Right lobe of liver (tissue), 6 donors: ENCODE results near the gene DOHH. TPM values are rescaled to one million over a fixed set of nuclear protein-coding genes. Genes with fewer than 3 reads are reported as not detected.

Source experiments
- ATAC-seq, 4 donors: fragments of 200-7000 bp; cut with Tn5 transposase; one replicate each; pipeline ENCODE4 v1.9.1; 2020; ENCODE audit warnings: mild to moderate bottlenecking in 4 of 4, moderate library complexity in 4 of 4
- DNase-seq, 3 donors: peaks; one replicate each; pipeline ENCODE4 v3.0.0-alpha.2; 2020
- H3K27ac ChIP-seq, 3 donors: fragments of 200-600 bp; one replicate each; pipeline ENCODE4 v1.8.0; 2022
- H3K27me3 ChIP-seq, 2 donors: fragments of 200-600 bp; one replicate each; pipeline ENCODE4 v1.8.0; 2022
- H3K36me3 ChIP-seq, 4 donors: fragments of 200-600 bp; sonication (generic) in 1 of 4; one replicate each; pipeline versions ENCODE4 v1.5.1 to v1.8.0; 2017 to 2022; ENCODE audit warnings: control low read depth in 1 of 4
- H3K4me1 ChIP-seq, 4 donors: fragments of 200-600 bp; sonication (generic) in 1 of 4; one replicate each; pipeline versions ENCODE4 v1.5.1 to v1.8.0; 2017 to 2022; ENCODE audit warnings: control low read depth in 1 of 4
- H3K4me3 ChIP-seq, 3 donors: fragments of 200-600 bp; one replicate each; pipeline ENCODE4 v1.8.0; 2022
- H3K9me3 ChIP-seq, 4 donors: fragments of 200-600 bp; sonication (generic) in 1 of 4; one replicate each; pipeline versions ENCODE4 v1.5.1 to v1.8.0; 2017 to 2022; ENCODE audit warnings: control low read depth in 1 of 4
- POLR2A ChIP-seq: fragments of 450-650 bp; IDR thresholded peaks from one replicate; pipeline ENCODE4 v1.6.1; 2017; ENCODE audit warnings: antibody characterized with exemption, mild to moderate bottlenecking
- WGBS: methylation state at CpG from one replicate; pipeline ENCODE4 v1.1.6; 2018; ENCODE audit warnings: low coverage, low lambda C conversion rate; ENCODE audit not compliant: insufficient coverage; ENCODE audit errors: missing lambda C conversion rate; 5-methylcytosine and 5-hydroxymethylcytosine counted together
- intact Hi-C, 2 donors: fragments of 100-400 bp; cut with DNase I; formaldehyde crosslinking; loops; one replicate each; pipeline versions ENCODE4 v1.11.2 to v1.14.1; 2022
- total RNA-seq, 6 experiments: library from RNA; depleted of rRNA in 2 of 6; stranded (reverse); fragments of >200 nt in 2 of 6; fragmentation: NEBNext Ultra II Directional in 3 of 6; extraction: Animal tissue kit (Norgen Biotek cat#: 25700) in 3 of 6; gene quantifications; one replicate each; pipeline versions ENCODE4 v1.1.0 to v1.2.4, GENCODE V29; 2016 to 2023
- TF ChIP-seq, protein P1 (sequence below), 4 donors: fragments of 200-600 bp in 3 of 4; fragments of 450-650 bp in 1 of 4; IDR thresholded peaks; one replicate each; pipeline versions ENCODE4 v1.5.1 to v1.8.0; 2016 to 2022; ENCODE audit warnings: antibody characterized with exemption in 4 of 4, mild to moderate bottlenecking in 2 of 4
- donor health status: DM: no; HTN: yes; CAD: no.
- donor health status: DM: no; HTN: no; CAD: no.
- donor health status: DM: no; HTN: no; CAD: no.
- donor health status: DM: no; HTN: yes; CAD: no.
- donor health status: DM: no; HTN: yes; CAD: no.

Gene DOHH
- total RNA-seq, 6 experiments from 2014 or later: 3.7 to 16.7 (median 4.9) TPM

DNA sequence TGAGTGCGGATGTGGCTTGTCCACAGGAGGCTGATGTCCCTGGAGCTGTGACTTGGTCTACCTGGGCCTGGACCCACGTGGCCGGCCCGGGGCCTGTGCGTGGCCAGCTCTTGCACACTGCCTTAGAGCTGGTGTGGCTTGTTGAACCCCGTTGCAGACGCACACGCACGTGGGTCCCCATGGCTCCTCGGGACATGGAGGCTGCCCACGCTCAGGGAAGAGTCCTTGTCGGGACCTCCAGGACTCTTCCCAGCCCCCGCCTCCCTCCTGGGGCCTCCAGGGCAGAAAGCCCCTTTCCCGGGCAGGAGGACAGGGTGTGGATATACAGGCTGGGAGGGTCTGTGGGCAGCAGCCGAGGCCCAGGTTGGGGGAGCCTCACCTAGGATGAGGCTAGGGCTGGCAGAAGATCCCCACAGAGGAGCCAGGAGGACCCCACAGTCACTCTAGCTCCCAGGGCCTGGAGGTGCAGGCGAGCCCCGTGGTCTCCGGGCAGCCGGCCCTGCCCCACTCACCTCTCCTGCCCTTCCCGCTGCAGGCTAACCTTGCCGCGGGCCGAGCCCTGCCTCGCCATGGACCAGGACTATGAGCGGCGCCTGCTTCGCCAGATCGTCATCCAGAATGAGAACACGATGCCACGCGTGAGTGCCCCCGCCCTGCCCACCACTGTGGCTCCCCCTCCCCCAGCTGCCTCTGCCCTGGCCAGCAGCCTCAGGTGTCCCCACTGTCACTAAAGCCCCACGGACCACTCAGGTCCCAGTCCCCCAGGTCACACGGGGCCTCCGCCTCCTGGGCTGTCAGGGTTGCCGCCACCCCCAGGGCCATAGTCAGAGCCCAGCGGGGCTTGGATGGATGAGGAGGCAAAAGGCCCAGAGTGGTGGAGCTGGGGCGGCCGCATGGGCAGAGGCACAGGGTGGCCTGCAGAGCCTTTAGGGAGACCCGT lies 22.2 kb upstream of the DOHH start:
- intact Hi-C loops: no loop called here
- Histone ChIP-seq H3K4me1 (peaks cover 0 to 23% (median 5%) of the 10 kb centered on the region in 4 donors), H3K9me3 (no peaks in the 10 kb centered on the region), H3K27me3 (no peaks in the 10 kb centered on the region), H3K27ac (no peak overlapping the region), H3K36me3 (peaks cover 5 to 36% (median 11%) of the 10 kb centered on the region in 4 donors), H3K4me3 (no peak overlapping the region)
- 100% methylated on average over 1 of the region's 40 CpGs for WGBS
- no peak for TF ChIP-seq POLR2A
- TF ChIP-seq, protein P1, sequence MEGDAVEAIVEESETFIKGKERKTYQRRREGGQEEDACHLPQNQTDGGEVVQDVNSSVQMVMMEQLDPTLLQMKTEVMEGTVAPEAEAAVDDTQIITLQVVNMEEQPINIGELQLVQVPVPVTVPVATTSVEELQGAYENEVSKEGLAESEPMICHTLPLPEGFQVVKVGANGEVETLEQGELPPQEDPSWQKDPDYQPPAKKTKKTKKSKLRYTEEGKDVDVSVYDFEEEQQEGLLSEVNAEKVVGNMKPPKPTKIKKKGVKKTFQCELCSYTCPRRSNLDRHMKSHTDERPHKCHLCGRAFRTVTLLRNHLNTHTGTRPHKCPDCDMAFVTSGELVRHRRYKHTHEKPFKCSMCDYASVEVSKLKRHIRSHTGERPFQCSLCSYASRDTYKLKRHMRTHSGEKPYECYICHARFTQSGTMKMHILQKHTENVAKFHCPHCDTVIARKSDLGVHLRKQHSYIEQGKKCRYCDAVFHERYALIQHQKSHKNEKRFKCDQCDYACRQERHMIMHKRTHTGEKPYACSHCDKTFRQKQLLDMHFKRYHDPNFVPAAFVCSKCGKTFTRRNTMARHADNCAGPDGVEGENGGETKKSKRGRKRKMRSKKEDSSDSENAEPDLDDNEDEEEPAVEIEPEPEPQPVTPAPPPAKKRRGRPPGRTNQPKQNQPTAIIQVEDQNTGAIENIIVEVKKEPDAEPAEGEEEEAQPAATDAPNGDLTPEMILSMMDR (IDR thresholded peaks at IDR 0.05): no peak
- DNase-seq: peak in 1 of 3 donors; percentile 23
- no peak for ATAC-seq

DNA sequence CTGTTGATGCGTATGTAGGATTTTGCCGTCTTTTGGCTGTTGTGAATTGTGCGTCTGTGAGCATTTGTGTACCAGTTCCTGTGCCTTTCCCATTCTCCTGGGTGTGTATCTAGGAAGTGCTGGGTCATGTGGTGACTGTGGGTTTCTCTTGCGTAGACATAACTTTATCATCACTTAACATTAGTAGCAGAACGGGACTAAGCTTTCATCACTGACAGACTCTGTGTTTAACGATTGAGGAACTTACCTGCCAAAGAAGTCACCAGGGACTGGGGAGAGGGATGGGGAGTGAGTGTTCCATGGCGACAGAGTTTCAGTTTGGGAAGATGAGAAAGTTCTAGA lies 20.6 kb upstream of the DOHH start:
- DNase-seq (no peak), ATAC-seq (no peak)
- Histone ChIP-seq H3K4me3 (no peak overlapping the region), H3K27me3 (no peaks in the 10 kb centered on the region), H3K27ac (no peak overlapping the region), H3K36me3 (peaks cover under 1 to 20% (median 4%) of the 10 kb centered on the region in 4 donors), H3K4me1 (peaks cover 0 to 38% (median 13%) of the 10 kb centered on the region in 4 donors), H3K9me3 (no peaks in the 10 kb centered on the region)
- intact Hi-C loops: no loop called here
- TF ChIP-seq POLR2A: no peak
- TF ChIP-seq, protein P1 (IDR thresholded peaks at IDR 0.05): no peak
- 52% methylated on average over 5 of the region's 7 CpGs for WGBS

DNA sequence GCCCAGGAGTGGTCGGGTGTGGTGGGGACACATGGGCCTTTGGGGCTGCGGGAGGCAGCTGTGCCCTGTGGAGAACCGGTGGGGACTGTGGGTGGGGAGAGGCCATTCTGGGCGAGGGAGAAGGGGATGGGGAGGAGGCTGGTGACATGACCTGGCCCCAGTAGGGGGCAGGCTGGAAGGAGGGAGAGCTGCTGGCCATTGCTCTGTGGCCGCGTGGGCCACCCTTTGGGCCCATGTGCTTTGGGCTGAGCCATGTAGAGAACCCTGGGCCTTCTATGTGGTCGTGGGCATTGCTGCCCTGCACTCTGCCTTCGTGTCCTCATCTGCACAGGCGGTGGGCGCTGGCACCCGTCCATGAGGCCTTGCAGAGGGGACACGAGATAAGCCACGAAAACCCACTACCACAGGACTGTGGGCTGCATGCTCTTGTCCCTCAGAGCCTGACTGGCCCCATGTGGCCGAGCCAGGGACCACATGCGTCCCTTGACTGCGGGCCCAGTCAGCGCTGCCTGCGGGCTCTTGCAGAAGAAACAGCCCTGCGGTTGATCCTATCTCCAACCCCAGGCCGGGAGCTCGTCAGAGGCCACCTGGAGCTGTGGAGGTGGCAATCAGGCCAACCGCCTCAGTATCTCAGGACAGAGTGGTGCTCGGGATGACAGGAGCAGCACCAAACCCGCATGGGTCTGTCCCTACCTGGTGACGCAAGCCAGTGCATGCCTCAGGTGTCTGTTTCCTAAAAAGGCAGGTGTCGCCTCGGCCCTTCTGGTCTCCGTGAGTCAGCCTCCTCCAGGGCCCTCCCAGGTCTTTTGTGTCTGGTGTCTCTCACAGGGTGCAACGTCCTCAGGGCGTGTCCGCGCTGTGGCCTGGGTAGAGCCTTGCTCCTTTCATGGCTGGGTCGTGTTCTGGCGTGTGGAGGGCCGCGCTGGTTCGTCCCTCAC lies 20.0 kb upstream of the DOHH start:
- Histone ChIP-seq H3K9me3 (no peaks in the 10 kb centered on the region), H3K27ac (no peak overlapping the region), H3K4me3 (no peak overlapping the region), H3K27me3 (no peaks in the 10 kb centered on the region), H3K36me3 (peaks cover 0 to 14% (median 0%) of the 10 kb centered on the region in 4 donors), H3K4me1 (peaks cover 0 to 41% (median 14%) of the 10 kb centered on the region in 4 donors)
- no peak for TF ChIP-seq POLR2A
- TF ChIP-seq, protein P1 (IDR thresholded peaks at IDR 0.05): no peak
- peak in 1 of 3 donors; percentile 23 for DNase-seq
- WGBS: 70% methylated on average over 4 of the region's 37 CpGs
- intact Hi-C loops: no loop called here
- ATAC-seq: no peak

DNA sequence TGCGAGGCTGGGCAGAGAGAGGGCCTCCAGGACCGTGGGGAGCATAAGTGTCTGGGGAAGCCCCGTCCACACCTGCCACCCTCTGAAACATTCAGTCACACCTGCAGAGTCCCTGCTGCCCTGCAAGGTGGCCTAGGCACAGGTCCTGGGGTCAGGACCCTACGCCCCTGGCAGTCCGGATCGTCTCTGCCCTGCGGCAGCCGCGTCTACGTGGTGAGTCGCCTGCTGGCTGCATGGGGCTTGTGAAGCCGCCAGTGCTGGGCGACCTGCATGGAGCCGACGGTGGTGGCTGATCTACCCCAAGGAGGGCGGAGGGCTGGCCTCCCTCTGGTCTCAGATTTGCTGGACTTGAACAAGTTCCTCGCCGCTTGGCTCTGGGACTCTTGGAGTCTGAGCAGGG lies 18.7 kb upstream of the DOHH start:
- 60% methylated on average over 2 of the region's 18 CpGs for WGBS
- peak in 1 of 3 donors; percentile 18 for DNase-seq
- ATAC-seq: no peak
- TF ChIP-seq, protein P1 (IDR thresholded peaks at IDR 0.05): no peak
- Histone ChIP-seq H3K9me3 (no peaks in the 10 kb centered on the region), H3K4me3 (no peak overlapping the region), H3K36me3 (peaks cover 0 to 13% (median 0%) of the 10 kb centered on the region in 4 donors), H3K4me1 (peaks cover 0 to 38% (median 14%) of the 10 kb centered on the region in 4 donors), H3K27me3 (no peaks in the 10 kb centered on the region), H3K27ac (no peak overlapping the region)
- intact Hi-C loops: no loop called here
